Liver (tissue), 3 donors: Measurements from ENCODE around the gene CALR.

Source experiments
- CTCF ChIP-seq: fragments of 150-350 bp; IDR thresholded peaks from 2 replicates; pipeline ENCODE4 v1.5.1; 2017; ENCODE audit warnings: improper control_type of control experiment, low read depth, low read length; ENCODE audit not compliant: missing input control
- FOXA1 ChIP-seq: IDR thresholded peaks from 2 replicates; pipeline ENCODE4 v1.6.1; 2016; ENCODE audit warnings: antibody characterized with exemption
- GABPA ChIP-seq, 2 donors: IDR thresholded peaks in 1 of 2; conservative IDR thresholded peaks in 1 of 2; 2 replicates each; pipeline ENCODE4 v1.6.1; 2016; ENCODE audit warnings: antibody characterized with exemption in 2 of 2, mild to moderate bottlenecking in 1 of 2, moderate library complexity in 1 of 2
- JUND ChIP-seq, 2 donors: IDR thresholded peaks; 2 replicates each; pipeline ENCODE4 v1.6.1; 2016; ENCODE audit warnings: antibody characterized with exemption in 2 of 2
- MAX ChIP-seq: IDR thresholded peaks from 2 replicates; pipeline ENCODE4 v1.6.1; 2016; ENCODE audit warnings: antibody characterized with exemption
- NR2F2 ChIP-seq: IDR thresholded peaks from 2 replicates; pipeline ENCODE4 v1.6.1; 2016; ENCODE audit warnings: antibody characterized with exemption
- RAD21 ChIP-seq, 2 donors: IDR thresholded peaks; 2 replicates each; pipeline ENCODE4 v1.6.1; 2016; ENCODE audit warnings: antibody characterized with exemption in 2 of 2, mild to moderate bottlenecking in 2 of 2
- REST ChIP-seq: IDR thresholded peaks from 2 replicates; pipeline ENCODE4 v1.6.1; 2016; ENCODE audit warnings: antibody characterized with exemption, mild to moderate bottlenecking
- RXRA ChIP-seq, 2 donors: IDR thresholded peaks; 2 replicates each; pipeline ENCODE4 v1.6.1; 2017 to 2018; ENCODE audit warnings: antibody characterized with exemption in 2 of 2, mild to moderate bottlenecking in 1 of 2
- SP1 ChIP-seq: IDR thresholded peaks from 2 replicates; pipeline ENCODE4 v1.6.1; 2018; ENCODE audit warnings: antibody characterized with exemption, mild to moderate bottlenecking
- TAF1 ChIP-seq: conservative IDR thresholded peaks from 2 replicates; pipeline ENCODE4 v1.6.1; 2016; ENCODE audit warnings: antibody characterized with exemption, mild to moderate bottlenecking
- donor health status: healthy.
- donor health status: healthy.

- TF ChIP-seq CTCF (no peak), TAF1 (peak; percentile 45), REST (peak; percentile 72), SP1 (peak; percentile 42), JUND (IDR thresholded peaks at IDR 0.05) (peak in 1 of 2 donors; percentile 30), RAD21 (IDR thresholded peaks at IDR 0.05) (no peak), MAX (no peak), FOXA1 (no peak), NR2F2 (peak; percentile 10), GABPA (IDR thresholded peaks at IDR 0.05 in 1 of 2, conservative IDR thresholded peaks at IDR 0.05 in 1 of 2) (peak; percentile 93 to 98), RXRA (IDR thresholded peaks at IDR 0.05) (peak; percentile 16 to 27)
These were observed 4.9 kb upstream of the CALR start, which contains the start of gene FARSA for GRCh38 chr19:12933287-12934072.
